Neural progenitor cell (in vitro differentiated cells): ENCODE results near the gene SSX4B. TPM values are rescaled to one million over a fixed set of nuclear protein-coding genes. Genes with fewer than 3 reads are reported as not detected.

Experiments used
- DNase-seq: peaks from one replicate; pipeline ENCODE4 v3.0.0-alpha.2; 2016; ENCODE audit warnings: low spot score
- H2AFZ ChIP-seq: fragments of 200-600 bp; sonication (generic); replicated peaks from 2 replicates; pipeline ENCODE4 v1.6.1; 2016; ENCODE audit warnings: antibody characterized with exemption
- H3F3A ChIP-seq: fragments of 200-600 bp; sonication (generic); 2 replicates; pipeline ENCODE4 v1.6.1; 2016; ENCODE audit warnings: antibody characterized with exemption, low read depth
- H3K27ac ChIP-seq: fragments of 200-600 bp; sonication (generic); 2 replicates; pipeline ENCODE4 v1.5.1; 2016; ENCODE audit warnings: mild to moderate bottlenecking
- H3K27me3 ChIP-seq: fragments of 200-600 bp; sonication (generic); 2 replicates; pipeline ENCODE4 v1.6.1; 2016; ENCODE audit warnings: mild to moderate bottlenecking, moderate library complexity
- H3K36me3 ChIP-seq: fragments of 200-600 bp; sonication (generic); 2 replicates; pipeline ENCODE4 v1.5.1; 2016
- H3K4me1 ChIP-seq: fragments of 200-600 bp; sonication (generic); 2 replicates; pipeline ENCODE4 v1.6.1; 2016; ENCODE audit warnings: mixed run types
- H3K4me2 ChIP-seq: fragments of 200-600 bp; sonication (generic); 2 replicates; pipeline ENCODE4 v1.6.1; 2016
- H3K4me3 ChIP-seq: fragments of 200-600 bp; sonication (generic); 2 replicates; pipeline ENCODE4 v1.5.1; 2016
- H3K79me2 ChIP-seq: fragments of 200-600 bp; sonication (generic); 2 replicates; pipeline ENCODE4 v1.6.1; 2016; ENCODE audit warnings: low read depth
- H3K9ac ChIP-seq: fragments of 200-600 bp; sonication (generic); 2 replicates; pipeline ENCODE4 v1.6.1; 2016
- H3K9me3 ChIP-seq: fragments of 200-600 bp; sonication (generic); 2 replicates; pipeline ENCODE4 v1.5.1; 2016; ENCODE audit warnings: low read depth
- H4K20me1 ChIP-seq: fragments of 200-600 bp; sonication (generic); 2 replicates; pipeline ENCODE4 v1.6.1; 2016; ENCODE audit warnings: low read depth
- H3K27ac Mint-ChIP-seq: 3 replicates; pipeline ENCODE4 v1.8.0; 2021; ENCODE audit warnings: mixed read lengths
- H3K27me3 Mint-ChIP-seq: 2 replicates; pipeline ENCODE4 v1.8.0; 2022; ENCODE audit warnings: low read depth, mild to moderate bottlenecking, inconsistent platforms, moderate library complexity, mixed read lengths; ENCODE audit not compliant: insufficient read depth
- H3K36me3 Mint-ChIP-seq: 3 replicates; pipeline ENCODE4 v1.8.0; 2021; ENCODE audit warnings: mixed read lengths
- H3K4me1 Mint-ChIP-seq: 3 replicates; pipeline ENCODE4 v1.8.0; 2021; ENCODE audit warnings: mixed read lengths
- H3K4me3 Mint-ChIP-seq: 3 replicates; pipeline ENCODE4 v1.8.0; 2021; ENCODE audit warnings: mild to moderate bottlenecking, moderate library complexity, mixed read lengths
- H3K9me3 Mint-ChIP-seq: 3 replicates; pipeline ENCODE4 v1.8.0; 2020; ENCODE audit warnings: mixed read lengths
- EZH2 ChIP-seq: fragments of 200-600 bp; sonication (generic); IDR thresholded peaks from 2 replicates; pipeline ENCODE4 v1.6.1; 2017; ENCODE audit warnings: antibody characterized with exemption, mild to moderate bottlenecking, moderate library complexity
- EZH2phosphoT487 ChIP-seq: fragments of 200-600 bp; sonication (generic); IDR thresholded peaks from 2 replicates; pipeline ENCODE4 v1.6.1; 2017; ENCODE audit warnings: antibody characterized with exemption
- total RNA-seq: library from RNA; depleted of rRNA; stranded (reverse); fragments of >200 nt; gene quantifications from 2 replicates; pipeline ENCODE4 v1.2.3, GENCODE V29; 2015; ENCODE audit warnings: low replicate concordance
- TF ChIP-seq, protein P1 (sequence below): fragments of 200-600 bp; sonication (generic); IDR thresholded peaks from 2 replicates; pipeline ENCODE4 v1.5.1; 2017; ENCODE audit warnings: antibody characterized with exemption, mild to moderate bottlenecking

Gene SSX4B
- total RNA-seq, 1 donor from 2014 or later, result not detected

DNA sequence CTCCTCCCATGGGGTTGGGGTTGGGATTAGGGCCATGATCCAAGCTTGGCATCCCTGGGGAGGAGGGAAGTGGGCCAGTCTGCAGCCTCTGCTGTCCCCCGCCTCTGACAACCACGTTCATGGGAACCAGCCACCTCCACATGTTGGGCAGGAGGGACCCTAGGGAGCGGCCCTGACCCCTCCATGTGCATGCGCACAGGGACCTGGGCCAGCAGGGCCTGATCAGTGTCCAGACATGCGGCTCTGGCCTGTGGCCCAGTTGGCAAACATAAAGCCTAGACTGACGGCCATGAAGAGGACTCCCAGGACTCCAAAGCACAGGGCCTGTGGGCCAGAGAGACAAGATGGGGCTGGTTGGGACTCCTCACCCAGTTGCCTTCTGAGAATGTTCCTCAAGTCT lies 47.0 kb upstream of the SSX4B start:
- no peaks in the 10 kb centered on the region for H3F3A ChIP-seq
- H3K36me3 ChIP-seq, result no peaks in the 10 kb centered on the region
- no peak overlapping the region for H3K27ac Mint-ChIP-seq
- no peaks in the 10 kb centered on the region for H3K4me1 ChIP-seq
- H3K4me3 ChIP-seq, result no peak overlapping the region
- peaks cover 8% of the 10 kb centered on the region for H3K27me3 Mint-ChIP-seq
- no peak overlapping the region for H3K9ac ChIP-seq
- no peaks in the 10 kb centered on the region for H4K20me1 ChIP-seq
- no peak overlapping the region for H2AFZ ChIP-seq
- no peak overlapping the region for H3K4me2 ChIP-seq
- no peaks in the 10 kb centered on the region for H3K36me3 Mint-ChIP-seq
- TF ChIP-seq EZH2 (no peak), EZH2phosphoT487 (no peak)
- TF ChIP-seq, protein P1, sequence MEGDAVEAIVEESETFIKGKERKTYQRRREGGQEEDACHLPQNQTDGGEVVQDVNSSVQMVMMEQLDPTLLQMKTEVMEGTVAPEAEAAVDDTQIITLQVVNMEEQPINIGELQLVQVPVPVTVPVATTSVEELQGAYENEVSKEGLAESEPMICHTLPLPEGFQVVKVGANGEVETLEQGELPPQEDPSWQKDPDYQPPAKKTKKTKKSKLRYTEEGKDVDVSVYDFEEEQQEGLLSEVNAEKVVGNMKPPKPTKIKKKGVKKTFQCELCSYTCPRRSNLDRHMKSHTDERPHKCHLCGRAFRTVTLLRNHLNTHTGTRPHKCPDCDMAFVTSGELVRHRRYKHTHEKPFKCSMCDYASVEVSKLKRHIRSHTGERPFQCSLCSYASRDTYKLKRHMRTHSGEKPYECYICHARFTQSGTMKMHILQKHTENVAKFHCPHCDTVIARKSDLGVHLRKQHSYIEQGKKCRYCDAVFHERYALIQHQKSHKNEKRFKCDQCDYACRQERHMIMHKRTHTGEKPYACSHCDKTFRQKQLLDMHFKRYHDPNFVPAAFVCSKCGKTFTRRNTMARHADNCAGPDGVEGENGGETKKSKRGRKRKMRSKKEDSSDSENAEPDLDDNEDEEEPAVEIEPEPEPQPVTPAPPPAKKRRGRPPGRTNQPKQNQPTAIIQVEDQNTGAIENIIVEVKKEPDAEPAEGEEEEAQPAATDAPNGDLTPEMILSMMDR, result no peak
- no peaks in the 10 kb centered on the region for H3K27me3 ChIP-seq
- H3K4me3 Mint-ChIP-seq, result no peak overlapping the region
- no peak overlapping the region for H3K27ac ChIP-seq
- H3K79me2 ChIP-seq, result no peaks in the 10 kb centered on the region
- no peak for DNase-seq
- H3K4me1 Mint-ChIP-seq, result no peaks in the 10 kb centered on the region
- peaks cover 14% of the 10 kb centered on the region for H3K9me3 Mint-ChIP-seq
- no peaks in the 10 kb centered on the region for H3K9me3 ChIP-seq

DNA sequence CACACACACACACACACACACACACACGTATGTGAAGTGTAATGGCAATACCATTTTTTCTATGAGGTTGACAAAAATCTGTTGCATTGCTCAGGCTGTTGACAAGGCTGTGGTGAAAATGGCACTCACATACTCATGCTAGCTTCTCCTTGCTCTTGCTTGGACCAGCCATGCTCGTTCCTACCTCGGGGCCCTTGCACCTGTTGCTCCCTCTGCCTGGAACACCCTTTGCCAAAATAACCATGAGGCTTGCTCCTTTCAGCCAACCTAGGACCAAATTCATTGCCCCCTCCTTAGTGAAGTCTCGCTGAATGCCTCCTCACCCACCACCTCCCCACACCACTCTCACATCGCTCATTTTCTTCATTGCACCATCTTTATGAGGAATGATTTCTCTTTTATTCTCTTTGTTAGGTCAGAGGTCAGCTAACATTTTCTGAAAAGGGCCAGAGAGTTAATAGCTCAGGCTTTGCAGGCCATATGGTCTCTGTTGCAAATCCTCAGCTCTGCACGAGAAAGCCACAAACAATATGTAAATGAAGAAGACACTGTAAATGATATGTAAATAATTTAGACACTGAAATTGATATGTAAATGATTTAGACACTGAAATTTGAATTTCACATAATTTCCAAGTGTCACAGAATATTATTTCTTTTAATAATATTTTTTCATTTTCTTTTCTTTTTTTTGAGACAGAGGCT lies 45.0 kb upstream of the SSX4B start:
- no peaks in the 10 kb centered on the region for H3K79me2 ChIP-seq
- H4K20me1 ChIP-seq, result no peaks in the 10 kb centered on the region
- Mint-ChIP-seq H3K4me1 (no peaks in the 10 kb centered on the region), H3K27ac (no peak overlapping the region), H3K4me3 (no peak overlapping the region), H3K9me3 (peaks cover 12% of the 10 kb centered on the region), H3K27me3 (peaks cover 8% of the 10 kb centered on the region), H3K36me3 (no peaks in the 10 kb centered on the region)
- H3F3A ChIP-seq, result no peaks in the 10 kb centered on the region
- no peaks in the 10 kb centered on the region for H3K36me3 ChIP-seq
- H3K4me2 ChIP-seq, result no peak overlapping the region
- no peaks in the 10 kb centered on the region for H3K9me3 ChIP-seq
- H3K4me3 ChIP-seq, result no peak overlapping the region
- H3K4me1 ChIP-seq, result no peaks in the 10 kb centered on the region
- no peaks in the 10 kb centered on the region for H3K27me3 ChIP-seq
- H3K27ac ChIP-seq, result no peak overlapping the region
- H2AFZ ChIP-seq, result no peak overlapping the region
- TF ChIP-seq EZH2phosphoT487 (no peak), EZH2 (no peak)
- TF ChIP-seq, protein P1, result no peak
- no peak for DNase-seq
- no peak overlapping the region for H3K9ac ChIP-seq

DNA sequence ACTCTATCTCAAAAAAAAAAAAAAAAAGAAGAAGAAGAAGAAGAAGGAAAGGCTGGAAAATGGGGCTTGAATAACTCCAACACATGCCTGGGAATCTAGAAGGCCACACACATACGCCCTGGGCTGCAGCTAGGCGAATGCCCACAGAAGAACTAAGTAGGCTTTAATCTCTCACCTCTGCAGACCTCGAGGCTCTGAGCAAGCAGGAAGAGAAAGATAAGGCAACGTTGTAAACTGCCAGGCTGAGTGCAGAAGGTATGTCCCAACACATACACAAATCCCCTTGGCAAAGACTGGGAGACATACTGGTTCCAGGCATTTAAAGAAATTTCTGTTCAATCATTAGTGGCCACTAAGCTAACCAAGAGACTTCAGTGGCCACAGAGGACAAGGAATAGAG lies 39.9 kb upstream of the SSX4B start:
- DNase-seq, result no peak
- Histone ChIP-seq H3K27me3 (no peaks in the 10 kb centered on the region), H3K36me3 (no peaks in the 10 kb centered on the region), H2AFZ (no peak overlapping the region), H3K27ac (no peak overlapping the region), H4K20me1 (no peaks in the 10 kb centered on the region), H3K4me3 (no peak overlapping the region), H3K9me3 (no peaks in the 10 kb centered on the region), H3F3A (no peaks in the 10 kb centered on the region), H3K79me2 (no peaks in the 10 kb centered on the region), H3K4me1 (no peaks in the 10 kb centered on the region), H3K4me2 (no peak overlapping the region), H3K9ac (no peak overlapping the region)
- no peak overlapping the region for H3K27ac Mint-ChIP-seq
- H3K9me3 Mint-ChIP-seq, result peaks cover 5% of the 10 kb centered on the region
- H3K4me1 Mint-ChIP-seq, result no peaks in the 10 kb centered on the region
- H3K36me3 Mint-ChIP-seq, result no peaks in the 10 kb centered on the region
- H3K4me3 Mint-ChIP-seq, result no peak overlapping the region
- TF ChIP-seq, protein P1, result no peak
- TF ChIP-seq EZH2 (no peak), EZH2phosphoT487 (no peak)
- peaks cover 6% of the 10 kb centered on the region for H3K27me3 Mint-ChIP-seq
